Measurements from ENCODE around the gene EPS8L3. TPM values are rescaled to one million over a fixed set of nuclear protein-coding genes. Genes with fewer than 3 reads are reported as not detected.
A peak's percentile ranks its signal among the peaks of the same experiment; 100 is the strongest.

Gene EPS8L3
- total and polyA plus RNA-seq, 9 of the 15 experiments (the other 6 are each of a cell fraction or from before 2014, with no cell fraction given): 0.09 to 0.42 (median 0.14) TPM; not detected in 5

DNA sequence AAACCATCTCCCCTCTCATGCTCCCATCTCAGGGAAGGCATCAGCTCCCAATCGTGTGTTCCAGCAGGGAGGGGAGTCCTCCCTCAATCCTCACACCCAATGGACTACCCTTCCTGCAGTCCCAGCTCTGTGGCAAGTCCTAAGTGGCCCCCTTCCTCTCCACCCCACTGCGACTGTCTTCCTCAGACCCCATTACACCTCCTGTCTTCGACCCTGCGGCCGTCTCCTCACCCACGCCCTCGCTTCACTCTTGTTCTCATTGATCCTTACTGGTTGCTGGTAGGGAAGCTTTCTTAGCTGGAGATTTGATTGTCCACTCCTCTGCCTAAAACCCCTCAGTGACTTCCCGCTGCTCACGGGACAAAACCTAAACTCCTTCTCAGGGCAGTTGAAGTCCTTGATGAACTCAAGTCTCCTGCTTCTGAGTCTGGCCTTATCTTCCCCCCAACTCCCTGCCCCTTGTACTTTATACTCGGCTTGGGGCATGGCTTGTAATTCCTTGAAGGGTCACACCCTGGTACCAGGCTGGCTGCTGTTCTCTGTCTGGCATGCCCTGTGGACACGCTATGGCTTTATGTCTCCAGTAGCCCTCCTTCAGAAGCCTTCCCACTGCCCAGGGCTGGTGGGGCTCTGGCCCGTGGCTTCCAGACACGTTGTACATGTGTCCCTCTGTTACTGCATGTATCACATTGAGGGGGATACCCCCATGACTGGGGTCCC lies 2.3 kb upstream of the EPS8L3 start:
- Histone ChIP-seq H3K9me1 (ENCODE audit: control insufficient read depth, insufficient read depth, low read length) (no peaks in the 10 kb centered on the region), H3K4me1 (replicated peaks in 1 of 2; ENCODE audit: control insufficient read depth in 2 of 2, insufficient read depth in 2 of 2, low read length in 2 of 2) (peaks cover 23 to 27% of the 10 kb centered on the region in 2 experiments), H3K79me2 (ENCODE audit: control insufficient read depth, insufficient read depth, low read length) (no peaks in the 10 kb centered on the region), H3K4me2 (ENCODE audit: insufficient read depth, low read length) (no peak overlapping the region), H2AFZ (ENCODE audit: low read depth, low read length) (peak overlapping the region; percentile 40; the same call in 1 of the 2 replicates), H3K4me3 (no peak overlapping the region), H3K9ac (ENCODE audit: insufficient read depth in 1 of 2, low read depth in 2 of 2, low read length in 2 of 2) (peak overlapping the region in 1 of 2 experiments; percentile 31; a peak in 1 of 4 replicates), H3K27ac (ENCODE audit: extremely low read depth, low read depth, low read length) (no peak overlapping the region), H3K36me3 (ENCODE audit: control insufficient read depth, insufficient read depth, low read length) (no peaks in the 10 kb centered on the region), H4K20me1 (replicated peaks; ENCODE audit: control insufficient read depth, insufficient read depth, low read length) (no peaks in the 10 kb centered on the region), H3K27me3 (ENCODE audit: control insufficient read depth in 2 of 2, insufficient read depth in 2 of 2, low read length in 2 of 2) (peaks cover 5 to 30% of the 10 kb centered on the region in 2 experiments), H3K9me3 (replicated peaks; ENCODE audit: control insufficient read depth, insufficient read depth, low read depth, low read length) (no peaks in the 10 kb centered on the region)
- CTCF ChIA-PET (ENCODE audit: low intra/inter-chr PET ratio): no interaction called here
- DNase-seq (ENCODE audit: extremely low read depth in 1 of 4, low spot score in 3 of 4): no peak
- 38% methylated on average over 13 of the region's 13 CpGs for WGBS (ENCODE audit: insufficient coverage, low coverage, missing lambda C conversion rate)
- ATAC-seq: no peak
- intact Hi-C loops (cut with micrococcal nuclease): no loop called here
- POLR2A ChIA-PET: interaction anchor here (0.7 to 1.4 kb wide), 6 partner anchors 8 to 338 kb away, joined by 3 to 5 read pairs (median 4); partner anchors contain the start of gene AHCYL1
- in situ Hi-C loops (cut with MboI): no loop called here
- BruUV-seq (replicated peaks): no TSS peak
- no peak for FAIRE-seq
- TF ChIP-seq SRSF3 (IDR thresholded peaks at IDR 0.05; ENCODE audit: insufficient read depth, low read length): no peak

DNA sequence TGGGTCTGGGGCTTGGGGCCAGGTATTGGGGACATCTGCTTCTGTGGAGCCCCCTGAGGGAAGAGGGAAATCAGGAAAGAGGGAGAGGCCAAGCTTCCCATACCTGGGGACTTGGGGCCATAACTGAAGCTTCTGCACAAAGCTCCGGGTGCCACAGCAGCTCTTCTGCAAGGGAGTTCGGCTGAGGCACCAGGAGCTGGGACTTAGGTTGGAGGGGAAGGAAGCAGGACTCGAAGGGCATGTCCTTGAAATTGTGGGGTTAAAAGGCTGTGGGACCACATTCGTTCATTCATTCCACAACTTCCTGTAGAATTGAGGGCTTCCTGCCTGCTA lies 1.7 kb upstream of the EPS8L3 start:
- ChIA-PET CTCF (ENCODE audit: low intra/inter-chr PET ratio) (no interaction called here), POLR2A (interaction anchor here (0.6 to 1.4 kb wide), 7 partner anchors 9 to 276 kb away, joined by 3 to 5 read pairs (median 3); partner anchors contain the start of genes AHCYL1 and GNAI3)
- Histone ChIP-seq H3K4me3 (no peak overlapping the region), H3K4me1 (replicated peaks in 1 of 2; ENCODE audit: control insufficient read depth in 2 of 2, insufficient read depth in 2 of 2, low read length in 2 of 2) (peaks cover 22 to 27% of the 10 kb centered on the region in 2 experiments), H3K9ac (ENCODE audit: insufficient read depth in 1 of 2, low read depth in 2 of 2, low read length in 2 of 2) (no peak overlapping the region), H3K79me2 (ENCODE audit: control insufficient read depth, insufficient read depth, low read length) (no peaks in the 10 kb centered on the region), H4K20me1 (replicated peaks; ENCODE audit: control insufficient read depth, insufficient read depth, low read length) (no peaks in the 10 kb centered on the region), H3K27me3 (ENCODE audit: control insufficient read depth in 2 of 2, insufficient read depth in 2 of 2, low read length in 2 of 2) (peaks cover 5 to 25% of the 10 kb centered on the region in 2 experiments), H3K27ac (ENCODE audit: extremely low read depth, low read depth, low read length) (no peak overlapping the region), H3K9me1 (ENCODE audit: control insufficient read depth, insufficient read depth, low read length) (no peaks in the 10 kb centered on the region), H3K36me3 (ENCODE audit: control insufficient read depth, insufficient read depth, low read length) (no peaks in the 10 kb centered on the region), H3K4me2 (ENCODE audit: insufficient read depth, low read length) (no peak overlapping the region), H3K9me3 (replicated peaks; ENCODE audit: control insufficient read depth, insufficient read depth, low read depth, low read length) (no peaks in the 10 kb centered on the region), H2AFZ (ENCODE audit: low read depth, low read length) (no peak overlapping the region; the same call in 1 of the 2 replicates)
- no peak for TF ChIP-seq CBFA2T2 (conservative IDR thresholded peaks at IDR 0.05)
- no peak for TF ChIP-seq ZNF174 (CRISPR knock-in tag; IDR thresholded peaks at IDR 0.05)
- no peak for TF ChIP-seq NFE2L1 (tag; IDR thresholded peaks at IDR 0.05; ENCODE audit: borderline replicate concordance, low read depth)
- TF ChIP-seq KLF13 (tag; IDR thresholded peaks at IDR 0.05; ENCODE audit: borderline replicate concordance, low read depth): no peak
- TF ChIP-seq HNRNPH1 (optimal IDR thresholded peaks at IDR 0.05; ENCODE audit: low read depth, low read length): no peak
- TF ChIP-seq HCFC1 (IDR thresholded peaks at IDR 0.05; ENCODE audit: low read depth, low read length): no peak
- TF ChIP-seq TAF15 (IDR thresholded peaks at IDR 0.05; ENCODE audit: low read depth, low read length): no peak
- TF ChIP-seq, protein P1, sequence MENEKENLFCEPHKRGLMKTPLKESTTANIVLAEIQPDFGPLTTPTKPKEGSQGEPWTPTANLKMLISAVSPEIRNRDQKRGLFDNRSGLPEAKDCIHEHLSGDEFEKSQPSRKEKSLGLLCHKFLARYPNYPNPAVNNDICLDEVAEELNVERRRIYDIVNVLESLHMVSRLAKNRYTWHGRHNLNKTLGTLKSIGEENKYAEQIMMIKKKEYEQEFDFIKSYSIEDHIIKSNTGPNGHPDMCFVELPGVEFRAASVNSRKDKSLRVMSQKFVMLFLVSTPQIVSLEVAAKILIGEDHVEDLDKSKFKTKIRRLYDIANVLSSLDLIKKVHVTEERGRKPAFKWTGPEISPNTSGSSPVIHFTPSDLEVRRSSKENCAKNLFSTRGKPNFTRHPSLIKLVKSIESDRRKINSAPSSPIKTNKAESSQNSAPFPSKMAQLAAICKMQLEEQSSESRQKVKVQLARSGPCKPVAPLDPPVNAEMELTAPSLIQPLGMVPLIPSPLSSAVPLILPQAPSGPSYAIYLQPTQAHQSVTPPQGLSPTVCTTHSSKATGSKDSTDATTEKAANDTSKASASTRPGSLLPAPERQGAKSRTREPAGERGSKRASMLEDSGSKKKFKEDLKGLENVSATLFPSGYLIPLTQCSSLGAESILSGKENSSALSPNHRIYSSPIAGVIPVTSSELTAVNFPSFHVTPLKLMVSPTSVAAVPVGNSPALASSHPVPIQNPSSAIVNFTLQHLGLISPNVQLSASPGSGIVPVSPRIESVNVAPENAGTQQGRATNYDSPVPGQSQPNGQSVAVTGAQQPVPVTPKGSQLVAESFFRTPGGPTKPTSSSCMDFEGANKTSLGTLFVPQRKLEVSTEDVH (IDR thresholded peaks at IDR 0.05; ENCODE audit: low read depth, partially characterized antibody): no peak
- no peak for TF ChIP-seq DACH1 (IDR thresholded peaks at IDR 0.05; ENCODE audit: partially characterized antibody)
- no peak for TF ChIP-seq SIRT6 (IDR thresholded peaks at IDR 0.05; ENCODE audit: low read depth, low read length)
- in situ Hi-C loops (cut with MboI): no loop called here
- intact Hi-C loops (cut with micrococcal nuclease): no loop called here
- BruUV-seq (replicated peaks): no TSS peak
- 36% methylated on average over 4 of the region's 4 CpGs for WGBS (ENCODE audit: insufficient coverage, low coverage, missing lambda C conversion rate)
- ATAC-seq (no peak), FAIRE-seq (peak; percentile 15), DNase-seq (ENCODE audit: extremely low read depth in 1 of 4, low spot score in 3 of 4) (no peak)
